Neural cell (in vitro differentiated cells): ENCODE measurements around the gene LRCH4.

ENCODE experiments used
- CTCF ChIP-seq: fragments of 450-650 bp; IDR thresholded peaks from 2 replicates; pipeline ENCODE4 v1.5.1; 2014; ENCODE audit warnings: antibody characterized with exemption, mild to moderate bottlenecking, moderate library complexity; ENCODE audit not compliant: poor library complexity, severe bottlenecking
- EP300 ChIP-seq: fragments of 450-650 bp; conservative IDR thresholded peaks from 2 replicates; pipeline ENCODE4 v1.6.1; 2014; ENCODE audit warnings: antibody characterized with exemption, mild to moderate bottlenecking, moderate library complexity; ENCODE audit not compliant: poor library complexity, severe bottlenecking
- EZH2 ChIP-seq: fragments of 200-600, 300-800 bp; shearing (Covaris generic), sonication (generic); IDR thresholded peaks from 2 replicates; pipeline ENCODE4 v1.6.1; 2014; ENCODE audit warnings: antibody characterized with exemption, low read length, borderline replicate concordance, mild to moderate bottlenecking; ENCODE audit not compliant: insufficient read depth, poor library complexity, severe bottlenecking
- MXI1 ChIP-seq: fragments of 450-650 bp; conservative IDR thresholded peaks from 2 replicates; pipeline ENCODE4 v1.6.1; 2014; ENCODE audit warnings: antibody characterized with exemption, mild to moderate bottlenecking; ENCODE audit not compliant: poor library complexity, severe bottlenecking
- POLR2AphosphoS5 ChIP-seq: IDR thresholded peaks from 2 replicates; pipeline ENCODE4 v1.6.1; 2012
- RAD21 ChIP-seq: fragments of 450-650 bp; conservative IDR thresholded peaks from 2 replicates; pipeline ENCODE4 v1.6.1; 2014; ENCODE audit warnings: antibody characterized with exemption, mild to moderate bottlenecking, moderate library complexity
- SMC3 ChIP-seq: fragments of 450-650 bp; conservative IDR thresholded peaks from 2 replicates; pipeline ENCODE4 v1.6.1; 2014; ENCODE audit warnings: antibody characterized with exemption, mild to moderate bottlenecking, moderate library complexity; ENCODE audit not compliant: poor library complexity
- TAF1 ChIP-seq: IDR thresholded peaks from 2 replicates; pipeline ENCODE4 v1.6.1; 2012; ENCODE audit warnings: low read depth

GRCh38 chr7:100546926-100547800 is 38.8 kb downstream of the LRCH4 start:
- TF ChIP-seq CTCF (no peak), EP300 (no peak), TAF1 (no peak), POLR2AphosphoS5 (no peak), RAD21 (no peak), EZH2 (no peak), SMC3 (no peak), MXI1 (no peak)
